ENCODE data around the gene ANKRD34A.

- TF ChIP-seq CTCF (IDR thresholded peaks at IDR 0.05; ENCODE audit: control extremely low read depth in 1 of 3, insufficient read depth in 1 of 3, low read depth in 1 of 3, low read length in 3 of 3) = no peak
- no peak for TF ChIP-seq BCL11A (IDR thresholded peaks at IDR 0.05; ENCODE audit: low read depth in 2 of 2, low read length in 2 of 2)
- no peak for TF ChIP-seq RAD21 (IDR thresholded peaks at IDR 0.05 in 1 of 2, conservative IDR thresholded peaks at IDR 0.05 in 1 of 2; ENCODE audit: low read depth in 2 of 2, low read length in 2 of 2)
- TF ChIP-seq KDM5A (IDR thresholded peaks at IDR 0.05; ENCODE audit: low read length) = no peak
- TF ChIP-seq TAF1 (IDR thresholded peaks at IDR 0.05; ENCODE audit: low read depth, low read length) = no peak
- no peak for TF ChIP-seq CHD2 (IDR thresholded peaks at IDR 0.05; ENCODE audit: low read length)
These were observed 22.0 kb downstream of the ANKRD34A start for GRCh38 chr1:145942405-145942804.

Measured in H1 (cell line).